OCI-LY3 (cell line): ENCODE results near the gene CSPG4.

ENCODE experiments used
- EZH2phosphoT487 ChIP-seq: fragments of 200-600 bp; shearing (Covaris generic); IDR thresholded peaks from 2 replicates; pipeline ENCODE4 v1.6.1; 2018; ENCODE audit warnings: antibody characterized with exemption, mixed run types, low read depth
- TF ChIP-seq, protein P1 (sequence below): fragments of 200-600, 300-600 bp; sonication (generic); IDR thresholded peaks from 2 replicates; pipeline ENCODE4 v1.5.1; 2014; ENCODE audit warnings: antibody characterized with exemption, low read length, low read depth

DNA sequence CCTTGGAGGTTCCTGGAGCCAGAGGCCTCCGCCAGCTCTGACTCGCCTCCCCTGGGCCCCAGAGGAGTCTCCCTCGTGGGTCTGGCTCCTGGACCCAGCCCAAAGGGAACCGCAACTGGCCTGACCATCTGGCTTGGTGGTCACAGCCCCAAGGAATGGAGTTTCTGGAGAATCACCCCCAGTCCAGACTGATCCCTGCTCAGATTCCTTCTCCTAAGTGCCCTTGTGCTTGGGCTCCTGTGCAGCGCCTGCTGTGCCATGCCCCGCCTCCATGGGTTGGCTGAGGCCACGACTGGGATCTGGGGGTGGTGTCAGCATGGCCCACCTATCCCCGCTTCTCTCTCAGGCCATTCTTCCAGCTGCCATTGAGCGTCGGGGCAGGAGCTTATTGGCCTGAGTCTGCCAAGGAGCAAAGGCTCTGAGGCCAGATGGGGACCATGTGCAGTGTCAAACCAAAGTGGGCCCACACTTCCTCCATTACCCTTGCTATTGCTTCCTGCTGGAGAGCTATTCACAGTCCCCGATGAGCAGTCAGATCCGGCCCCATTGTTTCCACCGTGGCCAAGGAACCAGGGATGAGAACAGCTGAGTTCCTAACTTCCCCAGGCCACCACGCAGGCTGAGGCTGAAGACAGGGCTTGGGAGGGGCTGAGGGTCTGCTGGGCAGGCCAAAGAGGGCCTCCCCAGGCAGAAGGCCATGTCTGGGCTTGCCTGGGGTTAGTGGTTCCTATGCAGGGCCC, 19.0 kb downstream of the CSPG4 start:
- TF ChIP-seq, protein P1, sequence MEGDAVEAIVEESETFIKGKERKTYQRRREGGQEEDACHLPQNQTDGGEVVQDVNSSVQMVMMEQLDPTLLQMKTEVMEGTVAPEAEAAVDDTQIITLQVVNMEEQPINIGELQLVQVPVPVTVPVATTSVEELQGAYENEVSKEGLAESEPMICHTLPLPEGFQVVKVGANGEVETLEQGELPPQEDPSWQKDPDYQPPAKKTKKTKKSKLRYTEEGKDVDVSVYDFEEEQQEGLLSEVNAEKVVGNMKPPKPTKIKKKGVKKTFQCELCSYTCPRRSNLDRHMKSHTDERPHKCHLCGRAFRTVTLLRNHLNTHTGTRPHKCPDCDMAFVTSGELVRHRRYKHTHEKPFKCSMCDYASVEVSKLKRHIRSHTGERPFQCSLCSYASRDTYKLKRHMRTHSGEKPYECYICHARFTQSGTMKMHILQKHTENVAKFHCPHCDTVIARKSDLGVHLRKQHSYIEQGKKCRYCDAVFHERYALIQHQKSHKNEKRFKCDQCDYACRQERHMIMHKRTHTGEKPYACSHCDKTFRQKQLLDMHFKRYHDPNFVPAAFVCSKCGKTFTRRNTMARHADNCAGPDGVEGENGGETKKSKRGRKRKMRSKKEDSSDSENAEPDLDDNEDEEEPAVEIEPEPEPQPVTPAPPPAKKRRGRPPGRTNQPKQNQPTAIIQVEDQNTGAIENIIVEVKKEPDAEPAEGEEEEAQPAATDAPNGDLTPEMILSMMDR = no peak
- TF ChIP-seq EZH2phosphoT487 = no peak
